ENCODE measurements around the gene CTSZ.
"Not testable (repeated sequence)": the region's sequence is repeated elsewhere in the genome, so short reads cannot be mapped to it uniquely, and the experiment has no call there.

Gene CTSZ

DNA sequence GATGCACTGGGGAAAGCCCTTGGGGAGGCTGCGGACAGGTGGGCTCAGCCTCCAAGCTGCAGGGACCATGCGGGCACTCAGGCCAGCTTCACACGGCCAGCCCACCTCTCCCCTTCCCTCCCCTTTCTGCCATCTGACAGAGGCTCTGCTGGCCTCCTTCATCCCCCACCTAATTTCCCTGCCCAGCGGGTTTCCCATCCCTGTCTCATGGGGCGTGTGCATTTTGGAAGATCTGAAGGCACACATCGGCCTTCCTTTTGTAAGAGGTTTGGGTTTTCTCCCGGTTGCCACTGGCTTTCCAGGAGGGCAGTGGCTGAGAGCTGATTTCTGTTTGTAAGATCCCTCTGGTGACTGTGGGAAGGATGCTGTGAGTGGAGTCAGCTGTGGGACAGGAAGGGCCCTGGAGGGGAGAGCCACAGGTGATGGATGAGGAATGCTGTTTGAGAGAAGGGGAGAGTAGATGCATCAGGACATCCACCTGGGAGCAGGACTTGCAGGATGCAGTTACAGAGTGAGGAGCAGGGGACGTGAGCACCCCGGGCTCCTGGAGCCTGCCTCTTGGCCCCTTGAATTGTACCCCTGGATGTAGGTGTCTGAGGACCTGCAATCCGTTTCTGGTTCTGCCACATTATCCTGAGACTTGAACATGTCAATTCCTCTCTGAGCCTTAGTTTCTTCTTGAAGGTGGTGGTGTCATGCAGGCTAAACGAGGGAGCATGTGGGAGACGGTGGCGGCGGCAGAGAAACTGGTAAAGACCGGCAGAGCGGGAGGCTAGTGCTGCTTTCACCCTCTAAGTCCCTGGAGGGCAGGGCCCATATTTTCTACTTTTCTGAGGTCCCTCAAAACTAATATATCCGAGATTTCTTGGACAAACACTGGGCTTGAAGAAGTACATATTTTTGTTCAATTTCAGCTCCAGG lies 6.2 kb upstream of the CTSZ start:
- DNase-seq, result no peak

DNA sequence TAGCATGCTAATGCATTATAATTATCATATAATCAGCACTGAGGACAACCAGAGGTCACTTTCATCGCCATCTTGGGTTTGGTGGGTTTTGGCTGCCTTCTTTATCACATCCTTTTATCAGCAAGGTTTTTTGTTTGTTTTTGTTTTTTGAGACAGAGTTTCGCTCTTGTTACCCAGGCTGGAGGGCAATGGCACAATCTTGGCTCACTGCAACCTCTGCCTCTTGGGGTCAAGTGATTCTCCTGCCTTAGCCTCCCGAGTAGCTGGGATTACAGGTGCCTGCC lies 4.8 kb upstream of the CTSZ start:
- not testable (repeated sequence) for DNase-seq

DNA sequence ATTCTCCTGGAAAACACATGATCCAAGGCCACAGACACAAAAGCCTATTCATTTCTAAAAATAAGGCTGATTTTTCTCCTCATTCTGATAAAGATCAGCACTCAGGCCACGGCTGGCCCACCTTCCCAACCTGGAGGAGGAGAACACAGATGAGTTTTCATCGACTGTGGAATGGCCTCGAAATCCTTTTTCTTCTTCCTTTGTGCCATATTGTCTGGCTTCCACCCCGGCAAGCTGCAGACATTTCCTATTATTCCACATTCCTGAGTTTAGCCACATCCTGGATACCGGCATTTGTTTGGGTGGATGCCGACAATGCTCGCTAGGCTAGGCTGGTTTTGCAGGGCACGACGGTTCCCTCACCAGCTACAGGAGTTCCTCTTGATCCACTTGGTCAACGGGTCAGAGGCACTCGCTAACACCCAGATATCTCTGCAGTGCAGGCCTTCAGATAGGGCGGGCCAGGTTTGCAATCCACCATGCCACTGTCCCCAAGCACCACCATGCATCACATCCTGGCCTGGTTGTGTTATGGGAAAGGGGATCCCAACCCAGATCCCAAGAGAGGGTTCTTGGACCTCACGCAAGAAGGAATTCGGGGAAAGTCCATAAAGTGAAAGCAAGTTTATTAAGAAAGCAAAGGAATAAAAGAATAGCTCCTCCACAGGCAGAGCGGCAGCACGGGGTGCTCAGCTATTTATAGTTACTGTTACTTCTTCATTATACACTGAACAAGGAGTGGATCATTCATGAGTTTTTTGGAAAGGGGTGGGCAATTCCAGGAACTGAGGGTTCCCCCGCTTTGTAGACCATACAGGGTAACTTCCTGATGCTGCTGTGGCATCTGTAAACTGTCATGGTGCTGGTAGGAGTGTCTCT lies 4.2 kb upstream of the CTSZ start:
- no peak for DNase-seq

DNA sequence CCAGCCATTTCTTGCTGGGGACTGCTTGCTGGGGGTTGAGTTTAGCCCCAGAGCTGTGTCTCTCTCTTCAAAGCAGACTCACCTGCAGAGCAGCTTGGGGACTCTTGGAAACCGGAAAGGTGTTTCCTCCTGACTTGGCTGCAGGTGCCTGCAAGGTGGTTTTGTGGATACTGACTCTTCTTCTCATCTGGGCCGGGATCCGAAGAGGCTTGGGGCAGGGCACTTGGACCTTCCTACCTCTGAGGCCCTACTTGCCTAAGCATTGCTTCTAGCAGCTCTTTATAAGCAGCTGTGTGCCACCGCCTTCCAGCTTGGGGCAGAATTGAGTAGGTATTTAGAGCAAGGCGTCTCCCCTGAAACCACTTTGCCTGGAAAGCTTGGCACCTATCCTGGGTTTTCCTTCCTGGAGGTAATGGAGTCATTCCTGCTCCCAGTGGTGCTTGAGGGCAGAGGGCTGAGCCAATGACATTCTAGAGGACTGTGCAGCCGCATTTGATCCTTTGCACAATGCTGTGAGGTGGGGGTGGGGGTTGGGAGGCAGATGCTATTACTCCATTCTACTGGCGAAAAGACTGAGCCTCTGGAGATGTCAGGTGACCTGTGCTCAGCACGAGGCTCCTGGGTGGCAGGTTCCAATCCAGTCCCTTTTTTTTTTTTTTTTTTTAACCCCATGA lies 3.4 kb upstream of the CTSZ start:
- no peak for DNase-seq

GRCh38 chr20:59008715-59009336 lies 1.8 kb upstream of the CTSZ start:
- no peak for DNase-seq

DNA sequence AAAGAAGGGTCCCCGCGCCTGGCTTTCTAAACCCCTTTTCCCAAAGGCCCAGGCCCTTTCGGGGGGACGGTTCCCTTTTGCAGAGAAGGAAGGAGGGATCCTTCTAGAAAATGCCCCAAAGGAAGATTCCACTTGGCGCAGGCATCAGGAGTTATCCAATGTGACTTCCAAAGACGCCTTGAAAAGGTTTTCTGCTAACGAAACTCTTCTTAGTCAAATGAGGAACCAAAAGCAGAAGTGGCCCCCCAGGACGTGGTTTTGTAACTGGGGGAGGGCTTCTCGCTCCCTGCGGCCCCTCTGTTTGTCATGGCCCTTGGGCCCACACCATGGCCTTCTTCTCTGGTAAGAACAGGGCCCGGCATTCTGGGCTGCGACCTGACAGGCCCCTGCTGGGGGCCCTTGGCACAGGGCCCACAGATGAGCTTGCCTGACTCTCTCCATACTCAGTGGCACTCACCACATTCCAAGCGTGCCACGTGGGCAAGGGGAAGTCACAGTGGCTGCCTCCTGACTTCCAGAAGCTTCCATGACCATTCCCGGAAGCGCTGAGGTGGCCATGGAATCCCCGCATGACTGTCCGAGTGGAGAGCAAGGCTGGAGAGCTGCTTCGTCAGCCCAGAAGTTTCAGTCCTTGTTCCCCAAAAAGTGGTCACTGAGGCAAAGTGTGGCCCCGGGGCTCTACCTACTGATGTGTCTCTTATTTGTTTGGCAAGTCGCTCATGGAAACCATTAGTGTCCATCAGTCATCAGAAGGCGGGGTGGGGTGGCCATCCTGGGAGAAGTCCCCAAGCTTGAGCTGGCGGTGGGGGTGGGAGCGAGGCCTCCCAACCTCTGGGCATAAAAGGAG lies 834 bp upstream of the CTSZ start:
- DNase-seq, result peak; percentile 67 to 70

GRCh38 chr20:59006167-59006863 lies 739 bp downstream of the CTSZ start:
- DNase-seq, result no peak

- no peak for DNase-seq
Measured at GRCh38 chr20:59005523-59006166, 1.4 kb downstream of the CTSZ start.

GRCh38 chr20:59004763-59005522 lies 2.1 kb downstream of the CTSZ start:
- DNase-seq, result peak; percentile 56 to 57

GRCh38 chr20:59004493-59004762 lies 2.6 kb downstream of the CTSZ start:
- no peak for DNase-seq

- DNase-seq, result no peak
Measured at GRCh38 chr20:59003836-59004492, 3.1 kb downstream of the CTSZ start.

DNA sequence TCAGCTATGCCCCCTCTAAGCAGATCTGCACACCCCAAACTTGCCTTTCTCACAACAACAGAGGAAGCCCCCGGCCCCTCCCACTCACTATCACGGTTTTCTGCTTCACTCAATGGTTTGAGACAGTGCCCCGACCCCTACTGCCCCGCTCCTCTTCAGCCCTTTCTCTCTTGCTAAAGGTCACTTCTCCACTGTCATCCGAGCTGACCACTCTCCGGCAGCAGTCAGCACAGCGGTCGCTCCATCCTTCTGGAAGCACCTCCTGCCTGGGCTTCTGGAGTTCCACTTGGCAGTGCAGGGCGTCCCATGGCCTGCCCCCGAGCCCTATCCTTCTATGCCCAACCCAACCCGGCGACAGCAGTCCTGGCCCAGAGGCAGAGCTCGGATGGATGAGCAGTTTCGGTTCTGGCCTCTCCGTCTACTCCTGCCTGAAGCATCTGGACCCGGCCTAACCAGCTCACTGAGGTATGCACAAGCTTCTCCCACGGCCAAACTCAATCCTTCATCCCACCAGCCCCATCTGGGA lies 4.1 kb downstream of the CTSZ start:
- DNase-seq, result no peak

GRCh38 chr20:59002388-59002787 lies 4.7 kb downstream of the CTSZ start:
- no peak for DNase-seq

DNA sequence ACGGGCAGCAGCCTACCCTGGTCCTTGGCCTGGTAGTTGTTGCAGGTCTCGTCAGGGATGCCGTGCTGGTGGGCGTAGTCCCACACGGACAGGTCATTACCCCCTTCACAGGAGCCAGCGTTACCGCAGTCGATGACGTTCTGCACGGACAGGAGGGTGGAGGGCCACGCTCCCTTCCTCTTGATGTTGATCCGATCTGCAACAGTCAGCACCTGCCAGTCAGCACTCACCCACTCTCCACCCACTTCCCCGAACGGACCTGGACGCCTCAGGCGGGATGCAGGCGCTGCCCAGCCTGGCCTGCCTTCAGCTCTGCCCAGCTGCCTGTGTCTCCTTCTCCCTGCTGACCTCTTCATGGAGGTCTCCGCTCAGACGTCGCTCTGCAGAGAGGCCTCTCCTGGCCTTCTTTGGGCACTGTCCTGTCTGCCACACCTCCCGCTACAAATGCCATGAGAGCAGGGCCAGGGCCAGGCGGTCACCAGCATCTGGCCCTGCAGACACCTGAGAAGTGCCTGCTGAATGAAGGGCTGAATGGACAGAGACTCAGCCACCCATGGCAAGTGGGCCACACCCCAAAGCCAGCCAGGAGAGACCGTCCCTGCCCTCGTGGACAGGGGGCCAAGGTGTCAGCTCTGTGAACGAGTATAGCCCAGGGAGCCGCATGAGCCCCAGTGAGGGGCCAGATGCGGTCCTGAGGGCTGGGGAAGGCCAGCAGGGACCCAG lies 5.4 kb downstream of the CTSZ start:
- DNase-seq, result no peak

GRCh38 chr20:59001068-59001448 lies 6.0 kb downstream of the CTSZ start:
- DNase-seq, result no peak

GRCh38 chr20:59000326-59000725 lies 6.7 kb downstream of the CTSZ start:
- no peak for DNase-seq

DNA sequence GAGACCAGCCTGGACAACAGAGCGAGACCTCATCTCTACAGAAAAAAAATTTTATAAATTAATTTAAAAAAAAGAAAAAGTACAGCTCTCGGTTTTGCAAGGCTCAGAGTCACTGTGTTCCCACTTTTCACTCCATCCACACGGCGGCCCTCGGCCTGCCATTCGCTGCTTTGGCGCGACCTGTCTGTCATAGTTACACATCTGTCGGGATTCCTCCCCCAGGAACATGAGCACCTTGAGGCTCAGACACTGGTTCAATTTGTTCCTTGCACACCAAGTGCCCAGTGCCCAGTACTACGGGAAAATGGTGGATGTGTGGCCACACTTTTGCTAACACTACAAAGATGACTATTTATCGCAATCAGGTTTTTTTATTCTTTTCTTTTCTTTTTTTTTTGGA lies 8.4 kb downstream of the CTSZ start:
- no peak for DNase-seq

DNA sequence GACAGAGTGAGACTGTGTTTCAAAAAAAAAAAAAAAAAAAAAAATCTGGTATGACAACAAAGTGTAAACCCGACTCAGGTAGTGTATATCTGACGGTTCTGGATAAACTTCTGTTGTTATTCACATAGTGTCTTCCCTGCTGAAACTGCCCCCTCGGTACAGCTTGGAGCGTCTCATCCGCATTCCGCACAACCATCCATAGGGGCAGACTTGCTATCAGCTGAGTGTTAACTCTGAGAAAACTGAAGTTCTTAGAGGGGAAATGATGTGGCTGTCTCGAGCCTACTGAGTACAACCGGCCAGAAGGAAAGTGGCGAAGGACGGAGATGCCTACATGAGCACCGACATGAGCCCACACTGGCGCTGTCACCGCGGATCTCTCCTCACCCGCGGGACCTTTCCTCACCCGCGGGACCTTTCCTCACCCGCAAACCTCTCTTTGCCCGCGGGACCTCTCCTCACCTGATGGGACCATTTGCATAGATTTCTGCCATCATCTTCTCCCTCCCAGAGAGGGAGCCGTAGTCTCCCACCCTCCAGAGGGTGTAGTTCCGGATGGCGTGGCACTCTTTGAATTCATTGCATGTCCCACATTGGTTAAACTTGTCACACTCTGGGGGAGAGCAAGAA lies 9.8 kb downstream of the CTSZ start:
- DNase-seq, result no peak
